Kasumi-1 (cell line): ENCODE results near the gene PROSER3.

Source experiments
- DNase-seq, 2 experiments: peaks; one replicate each; lab custom pipeline; 2025; lab: John Stamatoyannopoulos, UW

Gene PROSER3

DNA sequence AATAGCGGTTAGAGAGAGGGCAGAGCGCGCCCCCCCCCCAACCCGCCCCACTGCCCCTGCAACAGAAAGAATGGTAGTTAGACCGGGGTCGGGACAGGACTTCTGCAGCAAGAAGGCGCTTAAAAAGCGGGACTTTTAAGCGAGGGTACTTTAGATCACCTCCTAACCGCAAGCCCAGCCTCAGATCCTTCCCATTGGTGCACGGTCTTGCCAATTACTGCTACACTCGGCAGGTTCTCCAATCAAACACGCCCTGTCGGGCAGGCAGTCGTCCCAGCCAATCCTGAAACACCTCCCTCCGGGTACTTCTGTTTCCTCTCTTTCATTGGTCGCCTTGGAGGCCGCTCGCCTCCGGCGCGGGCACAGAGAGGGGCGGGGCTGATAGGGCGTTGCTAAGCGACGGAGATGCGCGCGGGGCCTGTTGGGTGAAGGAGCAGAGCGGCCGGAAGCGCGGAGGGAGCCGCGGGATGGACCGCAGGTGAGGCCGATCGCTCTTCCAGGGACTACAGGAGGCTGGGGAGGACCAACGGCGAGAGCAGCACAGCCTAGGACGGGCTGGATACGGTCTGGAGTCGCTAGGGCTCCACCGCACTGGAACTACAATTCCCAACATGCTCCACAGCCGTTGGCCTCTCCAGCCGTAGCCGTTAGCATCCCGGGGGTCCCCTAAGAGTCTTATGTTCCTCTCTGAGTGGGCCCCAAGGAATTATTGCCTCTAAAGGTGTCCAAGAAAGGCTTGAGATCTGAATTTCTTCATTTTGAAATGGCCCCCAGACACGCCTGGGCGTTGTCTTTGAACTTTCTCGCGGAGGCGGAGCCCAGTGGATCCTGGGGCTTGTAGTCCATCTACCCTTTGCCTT lies at the start of gene PROSER3:
TSS of gene PROSER3 (plus strand) at position 428 of the 860 bp plus-strand sequence. CDS start at position 468, 40 bp downstream.
- DNase-seq = peak; percentile 99

DNA sequence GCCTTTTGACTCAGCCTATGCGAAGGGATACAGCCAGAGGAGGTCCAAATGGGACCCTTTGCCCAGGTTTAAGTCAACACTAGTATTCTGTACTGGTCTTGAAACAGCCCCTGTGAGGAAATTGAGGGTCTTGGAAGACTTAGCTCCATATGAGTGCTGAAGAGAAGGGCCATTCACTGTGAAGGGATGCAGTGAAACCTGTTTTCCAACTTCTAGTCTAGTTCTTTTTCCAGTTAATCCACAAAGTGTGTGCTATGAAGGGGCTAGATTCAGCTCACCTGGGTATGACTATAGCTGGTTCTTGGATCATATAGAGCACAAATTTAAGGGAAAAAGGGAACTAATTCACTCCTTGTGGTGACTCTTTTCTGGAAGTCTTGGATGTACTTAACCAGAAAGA lies 49.6 kb upstream of the PROSER3 start:
- no peak for DNase-seq

GRCh38 chr19:35710784-35711723 lies 46.9 kb upstream of the PROSER3 start:
- DNase-seq = no peak

GRCh38 chr19:35712567-35713505 lies 45.1 kb upstream of the PROSER3 start:
- DNase-seq = no peak

- no peak for DNase-seq
Observed at GRCh38 chr19:35713506-35713850, 44.5 kb upstream of the PROSER3 start.

GRCh38 chr19:35713904-35714495 lies 44.0 kb upstream of the PROSER3 start:
- DNase-seq = no peak

- DNase-seq = peak; percentile 25 to 31
Observed at GRCh38 chr19:35714601-35715354, 43.2 kb upstream of the PROSER3 start.

- DNase-seq = no peak
Observed at GRCh38 chr19:35715355-35715809, 42.6 kb upstream of the PROSER3 start.

DNA sequence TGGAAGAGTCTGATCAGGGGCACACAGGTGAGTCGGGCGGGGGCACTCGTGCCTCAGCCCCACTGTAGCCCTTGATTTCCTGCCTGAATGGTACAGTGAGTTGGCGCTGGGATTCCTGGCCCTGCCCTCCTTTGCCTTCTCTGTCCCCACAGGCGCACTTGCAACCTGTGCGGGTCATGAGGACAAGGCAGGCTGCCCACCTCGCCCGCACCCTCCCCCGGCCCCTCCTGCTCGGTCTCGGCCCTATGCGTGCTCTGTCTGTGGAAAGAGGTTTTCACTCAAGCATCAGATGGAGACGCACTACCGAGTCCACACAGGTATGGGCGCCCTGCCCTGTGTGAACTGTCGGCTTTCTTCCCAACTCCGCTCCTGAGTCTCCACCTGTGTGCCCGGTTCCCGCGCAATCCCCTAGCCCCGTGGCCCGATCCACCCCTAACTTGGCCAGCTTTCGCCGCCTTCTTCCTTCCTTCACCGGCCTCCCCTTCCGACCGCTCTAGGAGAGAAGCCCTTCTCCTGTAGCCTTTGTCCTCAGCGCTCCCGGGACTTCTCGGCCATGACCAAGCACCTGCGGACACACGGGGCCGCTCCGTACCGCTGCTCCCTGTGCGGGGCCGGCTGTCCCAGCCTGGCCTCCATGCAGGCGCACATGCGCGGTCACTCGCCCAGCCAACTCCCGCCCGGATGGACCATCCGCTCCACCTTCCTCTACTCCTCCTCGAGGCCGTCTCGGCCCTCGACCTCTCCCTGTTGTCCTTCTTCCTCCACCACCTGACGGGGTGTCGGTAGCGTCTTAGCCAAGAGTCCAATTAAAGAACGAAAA lies 41.8 kb upstream of the PROSER3 start:
- peak in 1 of 2 experiments; percentile 29 for DNase-seq

- DNase-seq = peak; percentile 94 to 96
Observed at GRCh38 chr19:35716801-35717664, 40.9 kb upstream of the PROSER3 start.

DNA sequence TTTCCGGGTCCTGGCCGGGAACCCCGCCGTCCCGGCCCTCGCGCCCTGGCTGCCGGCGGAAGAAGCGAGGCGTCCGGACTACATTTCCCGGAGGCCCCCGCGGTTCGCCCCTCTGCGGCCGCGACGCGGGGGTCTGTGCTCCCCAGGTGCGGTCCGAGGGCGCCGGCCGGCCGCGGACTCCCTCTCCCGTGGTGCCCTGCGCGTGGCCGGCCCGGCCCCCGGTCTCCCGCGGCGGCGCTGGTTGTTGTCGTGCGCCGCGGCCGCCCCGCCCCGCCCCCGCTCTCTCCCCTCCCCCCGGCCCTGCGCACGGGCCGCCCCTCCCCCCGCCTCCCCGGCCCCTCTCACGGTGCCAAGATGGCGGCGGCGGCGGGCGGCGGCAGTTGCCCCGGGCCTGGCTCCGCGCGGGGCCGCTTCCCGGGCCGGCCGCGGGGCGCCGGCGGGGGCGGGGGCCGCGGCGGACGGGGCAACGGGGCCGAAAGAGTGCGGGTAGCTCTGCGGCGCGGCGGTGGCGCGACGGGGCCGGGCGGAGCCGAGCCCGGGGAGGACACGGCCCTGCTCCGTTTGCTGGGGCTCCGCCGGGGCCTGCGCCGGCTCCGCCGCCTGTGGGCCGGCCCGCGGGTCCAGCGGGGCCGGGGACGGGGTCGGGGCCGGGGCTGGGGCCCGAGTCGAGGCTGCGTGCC lies 40.2 kb upstream of the PROSER3 start, which contains the start of gene KMT2B:
TSS of gene KMT2B (plus strand) at position 339 of the 680 bp plus-strand sequence. CDS start at position 355, 16 bp downstream.
- no peak for DNase-seq

DNA sequence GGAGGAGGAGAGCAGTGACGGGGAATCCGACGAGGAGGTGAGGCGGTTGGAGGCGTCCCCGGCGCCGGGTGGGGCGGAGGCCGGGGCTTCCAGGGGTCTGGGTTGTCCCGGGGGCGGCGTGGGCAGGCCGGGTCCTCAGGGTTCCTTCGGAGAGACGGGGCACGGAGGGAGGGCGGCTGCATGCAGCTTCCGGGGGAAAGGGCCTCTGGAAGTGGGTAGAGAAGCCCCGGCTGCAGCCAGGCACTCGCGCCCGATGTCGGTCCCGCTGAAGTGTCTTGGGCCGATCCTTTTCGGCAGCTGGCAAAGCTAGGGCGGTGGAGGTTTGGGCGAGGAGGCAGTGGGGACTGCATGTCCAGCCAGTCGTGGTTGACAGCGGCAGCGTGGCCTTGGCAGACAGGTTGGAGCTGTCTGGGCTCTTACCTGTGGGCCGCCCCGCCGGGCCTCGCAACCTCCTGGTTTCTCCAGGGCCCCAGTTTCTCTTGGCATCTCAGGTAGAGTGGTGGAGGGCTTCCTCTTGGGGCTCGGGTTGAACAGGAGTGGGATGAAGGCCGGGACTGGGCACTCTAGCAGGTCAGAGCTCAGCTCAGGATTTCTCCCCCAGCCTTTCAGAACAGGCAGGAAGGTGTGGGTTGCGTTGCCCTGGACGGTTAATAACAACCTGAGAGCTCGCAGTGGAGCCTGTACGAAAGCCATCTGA lies 39.5 kb upstream of the PROSER3 start:
- peak; percentile 11 to 24 for DNase-seq

DNA sequence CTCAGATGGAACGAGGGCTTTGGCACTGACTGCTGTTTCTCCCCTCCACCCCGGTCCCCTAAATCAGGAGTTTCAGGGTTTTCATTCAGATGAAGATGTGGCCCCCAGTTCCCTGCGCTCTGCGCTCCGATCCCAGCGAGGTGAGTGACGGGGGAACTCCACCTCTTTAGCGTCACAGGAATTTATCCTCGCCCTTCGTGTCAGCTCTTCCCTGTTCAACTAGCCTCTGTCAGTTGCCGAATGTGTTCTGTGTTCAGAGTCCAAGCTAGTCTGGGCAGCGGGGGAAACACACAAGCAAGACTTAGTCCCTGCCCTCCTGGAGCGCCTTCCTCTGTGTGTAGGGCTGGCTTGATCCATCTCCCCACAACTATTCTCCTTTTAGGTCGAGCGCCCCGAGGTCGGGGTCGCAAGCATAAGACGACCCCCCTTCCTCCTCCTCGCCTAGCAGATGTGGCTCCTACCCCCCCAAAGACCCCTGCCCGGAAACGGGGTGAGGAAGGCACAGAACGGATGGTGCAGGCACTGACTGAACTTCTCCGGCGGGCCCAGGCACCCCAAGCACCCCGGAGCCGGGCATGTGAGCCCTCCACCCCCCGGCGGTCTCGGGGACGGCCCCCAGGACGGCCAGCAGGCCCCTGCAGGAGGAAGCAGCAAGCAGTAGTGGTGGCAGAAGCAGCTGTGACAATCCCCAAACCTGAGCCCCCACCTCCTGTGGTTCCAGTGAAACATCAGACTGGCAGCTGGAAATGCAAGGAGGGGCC lies 38.4 kb upstream of the PROSER3 start:
- no peak for DNase-seq

GRCh38 chr19:35720163-35720524 lies 37.8 kb upstream of the PROSER3 start:
- no peak for DNase-seq

DNA sequence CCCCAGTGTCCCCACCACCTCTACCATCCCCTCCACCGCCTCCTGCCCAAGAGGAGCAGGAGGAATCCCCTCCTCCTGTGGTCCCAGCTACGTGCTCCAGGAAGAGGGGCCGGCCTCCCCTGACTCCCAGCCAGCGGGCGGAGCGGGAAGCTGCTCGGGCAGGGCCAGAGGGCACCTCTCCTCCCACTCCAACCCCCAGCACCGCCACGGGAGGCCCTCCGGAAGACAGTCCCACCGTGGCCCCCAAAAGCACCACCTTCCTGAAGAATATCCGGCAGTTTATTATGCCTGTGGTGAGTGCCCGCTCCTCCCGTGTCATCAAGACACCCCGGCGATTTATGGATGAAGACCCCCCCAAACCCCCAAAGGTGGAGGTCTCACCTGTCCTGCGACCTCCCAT lies 37.3 kb upstream of the PROSER3 start:
- no peak for DNase-seq

- no peak for DNase-seq
Observed at GRCh38 chr19:35721374-35721773, 36.6 kb upstream of the PROSER3 start.
